ENCODE measurements around the gene SOCS2. TPM values are rescaled to one million over a fixed set of nuclear protein-coding genes. Genes with fewer than 3 reads are reported as not detected.

SOCS2 gene
- total RNA-seq (1 to 10 TPM; 1.9 to 2.9 TPM), polyA plus RNA-seq (10 to 100 TPM; 11.1 to 18.3 (median 16.0) TPM), total RNA-seq (2.6 to 41.0 (median 13.9) reads per million in 6 experiments)

- Mint-ChIP-seq H3K27me3 (peaks cover 0 to 9% (median 0%) of the 10 kb centered on the region in 5 donors), H3K4me1 (peaks cover 18 to 39% (median 34%) of the 10 kb centered on the region in 4 donors), H3K9me3 (no peaks in the 10 kb centered on the region), H3K36me3 (peaks cover 0 to 20% (median 4%) of the 10 kb centered on the region in 3 donors), H3K27ac (peak within 1 kb of the TSS; percentile 46 to 95 (median 74)), H3K4me3 (peak within 1 kb of the TSS; percentile 87 to 97 (median 94))
- ATAC-seq (no peak), DNase-seq (peak in 7 of 10 donors; percentile 10 to 43 (median 32))
- POLR2A ChIA-PET, result interaction anchor here (0.5 to 1.5 kb wide), 2 partner anchors 59 to 105 kb away, joined by 3 read pairs; partner anchors contain the start of gene CRADD
These were observed at the start of gene SOCS2 for GRCh38 chr12:93571925-93572711. TSS of gene SOCS2 (plus strand) at chr12:93572675. CDS start at chr12:93572898, 223 bp downstream.

- Mint-ChIP-seq H3K4me1 (peaks cover under 1 to 3% (median 2%) of the 10 kb centered on the region in 4 donors), H3K4me3 (no peak overlapping the region), H3K27me3 (peaks cover 5 to 18% (median 7%) of the 10 kb centered on the region in 5 donors), H3K9me3 (no peaks in the 10 kb centered on the region), H3K27ac (no peak overlapping the region), H3K36me3 (no peaks in the 10 kb centered on the region)
- DNase-seq (no peak), ATAC-seq (no peak)
- POLR2A ChIA-PET, result no interaction called here
These were observed 47.9 kb upstream of the SOCS2 start for GRCh38 chr12:93524386-93525133.

- DNase-seq, result no peak
- POLR2A ChIA-PET, result no interaction called here
- no peak for ATAC-seq
- Mint-ChIP-seq H3K9me3 (no peaks in the 10 kb centered on the region), H3K27me3 (peaks cover 5 to 18% (median 7%) of the 10 kb centered on the region in 5 donors), H3K36me3 (no peaks in the 10 kb centered on the region), H3K4me1 (peaks cover 5 to 12% (median 10%) of the 10 kb centered on the region in 4 donors), H3K4me3 (no peak overlapping the region), H3K27ac (no peak overlapping the region)
These were observed 45.6 kb upstream of the SOCS2 start for GRCh38 chr12:93526786-93527428.

GRCh38 chr12:93530358-93530757 lies 42.1 kb upstream of the SOCS2 start:
- Mint-ChIP-seq H3K27me3 (peaks cover 0 to 8% (median 4%) of the 10 kb centered on the region in 5 donors), H3K4me3 (peak overlapping the region in 1 of 10 donors; percentile 30), H3K27ac (peak overlapping the region in 3 of 10 donors; percentile 18 to 36 (median 34)), H3K9me3 (no peaks in the 10 kb centered on the region), H3K4me1 (peaks cover 3 to 12% (median 10%) of the 10 kb centered on the region in 4 donors), H3K36me3 (no peaks in the 10 kb centered on the region)
- POLR2A ChIA-PET, result no interaction called here
- ATAC-seq, result no peak
- no peak for DNase-seq

- H3K27ac Mint-ChIP-seq, result peak overlapping the region in 1 of 10 donors; percentile 65
- no peaks in the 10 kb centered on the region for H3K27me3 Mint-ChIP-seq
- no peaks in the 10 kb centered on the region for H3K36me3 Mint-ChIP-seq
- H3K9me3 Mint-ChIP-seq, result no peaks in the 10 kb centered on the region
- no peak for DNase-seq
- no peak overlapping the region for H3K4me3 Mint-ChIP-seq
- H3K4me1 Mint-ChIP-seq, result peaks cover 3 to 26% (median 13%) of the 10 kb centered on the region in 4 donors
- ATAC-seq, result no peak
- POLR2A ChIA-PET, result no interaction called here
These were observed 39.2 kb upstream of the SOCS2 start for GRCh38 chr12:93533310-93533709.

- ATAC-seq (no peak), DNase-seq (no peak)
- Mint-ChIP-seq H3K4me3 (no peak overlapping the region), H3K27ac (peak overlapping the region in 5 of 10 donors; percentile 3 to 76 (median 38)), H3K4me1 (peaks cover 0 to 25% (median 5%) of the 10 kb centered on the region in 4 donors), H3K27me3 (no peaks in the 10 kb centered on the region), H3K36me3 (no peaks in the 10 kb centered on the region), H3K9me3 (no peaks in the 10 kb centered on the region)
- POLR2A ChIA-PET, result no interaction called here
These were observed 36.2 kb upstream of the SOCS2 start for GRCh38 chr12:93536111-93536765.

GRCh38 chr12:93536766-93537488 lies 35.5 kb upstream of the SOCS2 start:
- POLR2A ChIA-PET, result no interaction called here

GRCh38 chr12:93537769-93538168 lies 34.7 kb upstream of the SOCS2 start:
- no peaks in the 10 kb centered on the region for H3K36me3 Mint-ChIP-seq
- no peaks in the 10 kb centered on the region for H3K9me3 Mint-ChIP-seq
- H3K4me3 Mint-ChIP-seq, result no peak overlapping the region
- no peak overlapping the region for H3K27ac Mint-ChIP-seq
- DNase-seq, result no peak
- POLR2A ChIA-PET, result no interaction called here
- no peaks in the 10 kb centered on the region for H3K27me3 Mint-ChIP-seq
- no peak for ATAC-seq
- H3K4me1 Mint-ChIP-seq, result peaks cover 0 to 34% (median 9%) of the 10 kb centered on the region in 4 donors

More at GRCh38 chr12:93536766-93537488, 35.5 kb upstream of the SOCS2 start:
- ATAC-seq (no peak), DNase-seq (no peak)
- Mint-ChIP-seq H3K27me3 (no peaks in the 10 kb centered on the region), H3K4me3 (no peak overlapping the region), H3K9me3 (no peaks in the 10 kb centered on the region), H3K4me1 (peaks cover 0 to 32% (median 8%) of the 10 kb centered on the region in 4 donors), H3K36me3 (no peaks in the 10 kb centered on the region), H3K27ac (peak overlapping the region in 1 of 10 donors; percentile 3)

GRCh38 chr12:93539821-93540220 lies 32.7 kb upstream of the SOCS2 start:
- Mint-ChIP-seq H3K36me3 (peaks cover 3 to 15% (median 6%) of the 10 kb centered on the region in 3 donors), H3K4me1 (peaks cover 0 to 34% (median 9%) of the 10 kb centered on the region in 4 donors), H3K27me3 (no peaks in the 10 kb centered on the region), H3K9me3 (no peaks in the 10 kb centered on the region), H3K4me3 (no peak overlapping the region), H3K27ac (peak overlapping the region in 1 of 10 donors; percentile 28)
- POLR2A ChIA-PET, result no interaction called here
- DNase-seq (no peak), ATAC-seq (no peak)

GRCh38 chr12:93540466-93540865 lies 32.0 kb upstream of the SOCS2 start:
- Mint-ChIP-seq H3K9me3 (no peaks in the 10 kb centered on the region), H3K27me3 (no peaks in the 10 kb centered on the region), H3K27ac (peak overlapping the region in 2 of 10 donors; percentile 13 to 25), H3K36me3 (peaks cover 6 to 18% (median 8%) of the 10 kb centered on the region in 3 donors), H3K4me1 (peaks cover 0 to 34% (median 9%) of the 10 kb centered on the region in 4 donors), H3K4me3 (no peak overlapping the region)
- no peak for DNase-seq
- POLR2A ChIA-PET, result no interaction called here
- no peak for ATAC-seq

GRCh38 chr12:93541578-93542225 lies 30.8 kb upstream of the SOCS2 start:
- Mint-ChIP-seq H3K36me3 (peaks cover 6 to 18% (median 8%) of the 10 kb centered on the region in 3 donors), H3K4me3 (peak overlapping the region in 1 of 10 donors; percentile 4), H3K4me1 (peaks cover 0 to 25% (median 6%) of the 10 kb centered on the region in 4 donors), H3K27ac (peak overlapping the region in 5 of 10 donors; percentile 4 to 71 (median 65)), H3K9me3 (no peaks in the 10 kb centered on the region), H3K27me3 (no peaks in the 10 kb centered on the region)
- POLR2A ChIA-PET, result no interaction called here
- DNase-seq (no peak), ATAC-seq (no peak)

Measured in naive thymus-derived CD8-positive, alpha-beta T cell (primary cell).